Keratinocyte (primary cell): Measurements from ENCODE around the gene PIP4K2A. TPM values are rescaled to one million over a fixed set of nuclear protein-coding genes. Genes with fewer than 3 reads are reported as not detected.
A peak's percentile ranks its signal among the peaks of the same experiment; 100 is the strongest.

ENCODE experiments used
- DNase-seq: peaks from one replicate; pipeline ENCODE4 v3.0.0-alpha.2; 2011; ENCODE audit warnings: low read depth, missing footprints, low spot score
- FAIRE-seq: peaks from 2 replicates; lab custom pipeline; 2011; peaks lifted over from hg19 to GRCh38; lab: Jason Lieb, UNC
- H2AFZ ChIP-seq: 2 replicates; pipeline ENCODE4 v1.6.0; 2012; ENCODE audit warnings: low read length, control low read depth, inconsistent platforms; ENCODE audit not compliant: control insufficient read depth
- H3K27ac ChIP-seq: 2 replicates; pipeline ENCODE4 v1.5.1; 2011; ENCODE audit warnings: low read length; ENCODE audit not compliant: control insufficient read depth, insufficient read depth
- H3K27me3 ChIP-seq: 3 replicates; pipeline ENCODE4 v1.6.0; 2011; ENCODE audit warnings: low read length; ENCODE audit not compliant: control insufficient read depth, insufficient read depth; ENCODE audit errors: extremely low read depth
- H3K36me3 ChIP-seq, 2 experiments: 2 replicates in 1 of 2; 3 replicates in 1 of 2; pipeline ENCODE4 v1.5.1; 2011; ENCODE audit warnings: low read length in 2 of 2, mild to moderate bottlenecking in 1 of 2; ENCODE audit not compliant: control insufficient read depth in 2 of 2, insufficient read depth in 2 of 2; ENCODE audit errors: extremely low read depth in 1 of 2
- H3K4me1 ChIP-seq: 3 replicates; pipeline ENCODE4 v1.5.1; 2011; ENCODE audit warnings: low read length; ENCODE audit not compliant: control insufficient read depth, insufficient read depth; ENCODE audit errors: extremely low read depth
- H3K4me2 ChIP-seq: 3 replicates; pipeline ENCODE4 v1.6.0; 2011; ENCODE audit warnings: low read depth, low read length; ENCODE audit not compliant: control insufficient read depth, insufficient read depth; ENCODE audit errors: extremely low read depth
- H3K4me3 ChIP-seq, 3 experiments: fragments of 200-600 bp in 1 of 3; sonication (generic) in 1 of 3; 2 replicates in 2 of 3; 3 replicates in 1 of 3; pipeline ENCODE4 v1.5.1; 2011 to 2016; ENCODE audit warnings: low read length in 3 of 3, mild to moderate bottlenecking in 3 of 3, control low read depth in 2 of 3, inconsistent platforms in 1 of 3, low read depth in 1 of 3, mixed read lengths in 1 of 3, mixed run types in 1 of 3, moderate library complexity in 1 of 3; ENCODE audit not compliant: control insufficient read depth in 2 of 3, insufficient read depth in 2 of 3; ENCODE audit errors: extremely low read depth in 1 of 3
- H3K79me2 ChIP-seq: 2 replicates; pipeline ENCODE4 v1.6.0; 2012; ENCODE audit warnings: low read length; ENCODE audit not compliant: control insufficient read depth, insufficient read depth
- H3K9ac ChIP-seq: 3 replicates; pipeline ENCODE4 v1.6.0; 2011; ENCODE audit warnings: low read length; ENCODE audit not compliant: control insufficient read depth, insufficient read depth; ENCODE audit errors: extremely low read depth
- H3K9me1 ChIP-seq: 3 replicates; pipeline ENCODE4 v1.6.0; 2011; ENCODE audit warnings: low read length; ENCODE audit not compliant: control insufficient read depth, insufficient read depth; ENCODE audit errors: extremely low read depth
- H3K9me3 ChIP-seq: 2 replicates; pipeline ENCODE4 v1.5.1; 2012; ENCODE audit warnings: low read depth, low read length; ENCODE audit not compliant: control insufficient read depth
- H4K20me1 ChIP-seq: 3 replicates; pipeline ENCODE4 v1.6.0; 2011; ENCODE audit warnings: low read length; ENCODE audit not compliant: control insufficient read depth, insufficient read depth; ENCODE audit errors: extremely low read depth
- CTCF ChIP-seq, 3 experiments: IDR thresholded peaks in 1 of 3; conservative IDR thresholded peaks in 1 of 3; optimal IDR thresholded peaks in 1 of 3; 2 replicates in 2 of 3; 3 replicates in 1 of 3; pipeline versions ENCODE3 to v1.5.1; 2011; ENCODE audit warnings: low read length in 3 of 3, mild to moderate bottlenecking in 3 of 3, moderate library complexity in 2 of 3, control low read depth in 1 of 3, inconsistent platforms in 1 of 3; ENCODE audit not compliant: insufficient read depth in 2 of 3; ENCODE audit errors: extremely low read depth in 1 of 3
- EZH2 ChIP-seq: IDR thresholded peaks from one replicate; pipeline ENCODE4 v1.6.1; 2012; ENCODE audit warnings: inconsistent platforms, mild to moderate bottlenecking, low read length, moderate library complexity
- dilution Hi-C: fragments of 300-500 bp; cut with MboI; formaldehyde crosslinking; loops from one replicate; pipeline ENCODE4 v1.7.0; 2020; ENCODE audit warnings: low sequenced_read_pairs; ENCODE audit not compliant: extremely low pct_ligation_motif_present
- polyA plus RNA-seq, 5 experiments: library from polyadenylated mRNA; depleted of rRNA in 3 of 5; stranded (reverse) in 3 of 5; stranded (forward) in 1 of 5; unstranded in 1 of 5; fragments of >200 nt; gene quantifications; 1 replicate in 1 of 5; 2 replicates in 3 of 5; 3 replicates in 1 of 5; pipeline versions ENCODE4 v1.2.1 to v1.2.3, GENCODE V29; 2011 to 2012; ENCODE audit warnings: missing spikeins in 2 of 5, low read depth in 1 of 5, low replicate concordance in 1 of 5

PIP4K2A gene
- polyA plus RNA-seq, 1 donor (not counting 4 experiments of a cell fraction or from before 2014, with no cell fraction given): 15.5 TPM

DNA sequence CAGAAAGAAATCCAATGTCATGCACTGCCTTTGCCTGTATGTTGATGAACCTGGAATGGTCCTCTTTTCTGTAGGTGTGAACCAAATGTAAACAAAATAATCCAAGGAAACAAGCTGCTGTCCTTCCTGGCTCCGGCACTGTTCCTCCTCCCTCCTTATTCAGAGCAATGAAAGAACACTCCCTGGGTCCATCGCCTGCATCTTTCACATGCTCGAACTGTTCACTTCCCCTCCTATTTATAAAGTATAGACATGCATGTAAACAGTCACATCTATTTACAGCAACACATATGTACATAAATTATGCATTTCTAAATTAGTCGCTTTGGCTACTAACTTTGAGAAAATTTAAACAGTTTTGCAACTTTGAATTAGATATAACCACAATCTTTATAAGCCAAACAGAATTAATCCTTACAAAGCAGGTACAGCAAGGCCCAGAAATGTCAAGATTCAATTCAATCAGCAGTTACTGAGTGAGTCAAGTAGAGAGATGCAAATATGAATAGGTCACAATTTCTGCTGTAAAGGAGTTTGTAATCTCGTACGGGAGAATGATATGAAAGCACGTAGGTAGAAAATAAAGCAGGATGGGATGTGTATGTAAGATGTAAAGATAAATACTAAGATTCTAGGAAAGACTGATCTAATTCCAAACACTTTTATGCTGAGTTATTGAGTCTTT is 162.6 kb downstream of the PIP4K2A start:
- H3K4me1 ChIP-seq: no peaks in the 10 kb centered on the region
- no peak for TF ChIP-seq CTCF (optimal IDR thresholded peaks at IDR 0.05 in 1 of 3, IDR thresholded peaks at IDR 0.05 in 1 of 3, conservative IDR thresholded peaks at IDR 0.05 in 1 of 3; ENCODE audit: extremely low read depth in 1 of 3, insufficient read depth in 2 of 3, low read length in 3 of 3)
- no peak for TF ChIP-seq EZH2
- H3K79me2 ChIP-seq: no peaks in the 10 kb centered on the region
- H3K36me3 ChIP-seq: peaks cover 0 to 7% of the 10 kb centered on the region in 2 experiments
- H2AFZ ChIP-seq: no peak overlapping the region
- FAIRE-seq (no peak), DNase-seq (no peak)
- no peaks in the 10 kb centered on the region for H3K27me3 ChIP-seq
- H3K9me3 ChIP-seq: no peaks in the 10 kb centered on the region
- no peak overlapping the region for H3K27ac ChIP-seq
- H4K20me1 ChIP-seq: no peaks in the 10 kb centered on the region
- H3K9ac ChIP-seq: no peak overlapping the region
- no peak overlapping the region for H3K4me3 ChIP-seq
- no peak overlapping the region for H3K4me2 ChIP-seq
- H3K9me1 ChIP-seq: no peaks in the 10 kb centered on the region
- dilution Hi-C loops: no loop called here

DNA sequence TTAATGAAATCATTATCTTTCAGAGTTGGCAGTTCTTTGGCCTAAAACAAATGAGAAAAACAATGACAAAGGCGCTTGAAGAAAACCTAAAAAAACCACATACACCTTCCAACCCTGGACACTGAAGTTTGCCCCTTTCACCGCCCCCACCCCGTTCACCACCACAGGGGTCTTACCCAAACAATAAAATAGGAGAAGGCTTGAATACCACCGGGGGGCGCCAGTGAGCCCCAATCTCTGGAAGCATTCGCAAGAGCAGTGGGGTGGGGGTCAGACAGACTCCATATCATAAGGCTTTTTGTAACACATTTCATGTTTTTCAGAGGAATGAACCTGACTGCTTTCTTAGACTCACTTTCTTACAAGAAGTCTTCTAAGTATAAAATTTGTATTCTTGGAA is 163.6 kb downstream of the PIP4K2A start:
- TF ChIP-seq EZH2: no peak
- peak; percentile 36 to 56 (median 48) for TF ChIP-seq CTCF (optimal IDR thresholded peaks at IDR 0.05 in 1 of 3, IDR thresholded peaks at IDR 0.05 in 1 of 3, conservative IDR thresholded peaks at IDR 0.05 in 1 of 3; ENCODE audit: extremely low read depth in 1 of 3, insufficient read depth in 2 of 3, low read length in 3 of 3)
- H3K9me1 ChIP-seq: no peaks in the 10 kb centered on the region
- FAIRE-seq (no peak), DNase-seq (no peak)
- H3K36me3 ChIP-seq: peaks cover 0 to 7% of the 10 kb centered on the region in 2 experiments
- H3K4me2 ChIP-seq: no peak overlapping the region
- no peaks in the 10 kb centered on the region for H4K20me1 ChIP-seq
- H3K9me3 ChIP-seq: no peaks in the 10 kb centered on the region
- H3K27ac ChIP-seq: no peak overlapping the region
- no peaks in the 10 kb centered on the region for H3K79me2 ChIP-seq
- H3K9ac ChIP-seq: no peak overlapping the region
- no peaks in the 10 kb centered on the region for H3K4me1 ChIP-seq
- H3K4me3 ChIP-seq: no peak overlapping the region
- no peak overlapping the region for H2AFZ ChIP-seq
- dilution Hi-C loops: no loop called here
- no peaks in the 10 kb centered on the region for H3K27me3 ChIP-seq
